ENCODE data around the gene PIGQ. TPM values are rescaled to one million over a fixed set of nuclear protein-coding genes. Genes with fewer than 3 reads are reported as not detected.

Gene PIGQ
- total RNA-seq, 1 experiment from 2014 or later: 58.0 TPM

DNA sequence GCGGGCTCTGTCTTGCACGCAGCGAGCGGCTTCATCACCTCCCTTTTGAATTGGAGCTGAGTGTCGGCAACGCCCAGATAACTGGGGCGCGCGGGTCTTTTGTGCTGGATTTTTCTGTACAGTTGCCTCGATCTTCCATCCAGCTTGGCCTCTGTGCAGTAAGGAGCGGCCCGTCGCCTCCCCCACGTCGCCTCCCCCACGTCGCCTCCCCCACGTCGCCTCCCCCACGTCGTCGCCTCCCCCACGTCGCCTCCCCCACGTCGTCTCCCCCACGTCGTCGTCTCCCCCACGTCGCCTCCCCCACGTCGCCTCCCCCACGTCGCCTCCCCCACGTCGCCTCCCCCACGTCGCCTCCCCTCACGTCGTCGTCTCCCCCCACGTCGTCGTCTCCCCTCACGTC lies 25.3 kb upstream of the PIGQ start:
- Histone ChIP-seq H4K8ac (replicated peaks; ENCODE audit: insufficient read length, low read depth, low read length) (no peak overlapping the region), H3K9ac (ENCODE audit: extremely low read depth, insufficient read length, low read length) (no peak overlapping the region), H2AFZ (ENCODE audit: low read length) (no peak overlapping the region), H3T11ph (ENCODE audit: low read length) (no peak overlapping the region), H3K23me2 (ENCODE audit: insufficient read length, low read depth, low read length, poor library complexity, severe bottlenecking) (no peaks in the 10 kb centered on the region), H3K79me1 (ENCODE audit: insufficient read depth, low read depth, low read length, poor library complexity, severe bottlenecking) (peaks cover 4% of the 10 kb centered on the region), H3K4ac (ENCODE audit: low read depth, low read length) (no peak overlapping the region), H2BK5ac (ENCODE audit: insufficient read length, low read length) (no peak overlapping the region), H2BK15ac (ENCODE audit: low read depth, low read length) (no peak overlapping the region), H4K91ac (ENCODE audit: insufficient read length, low read depth, low read length) (no peak overlapping the region), H2BK12ac (ENCODE audit: insufficient read length, low read depth, low read length) (no peak overlapping the region), H3K4me2 (ENCODE audit: insufficient read depth, insufficient read length, low read length) (no peak overlapping the region), H3K23ac (ENCODE audit: insufficient read length, low read depth, low read length) (no peak overlapping the region), H3K27ac (ENCODE audit: insufficient read length, low read depth, low read length) (no peak overlapping the region), H2AK5ac (ENCODE audit: insufficient read length, low read length) (no peak overlapping the region), H3K56ac (ENCODE audit: insufficient read length, low read depth, low read length) (no peak overlapping the region), H3K9me3 (ENCODE audit: control insufficient read depth, low read depth, low read length) (no peaks in the 10 kb centered on the region), H3K4me1 (ENCODE audit: insufficient read depth, low read length) (no peaks in the 10 kb centered on the region), H3K18ac (ENCODE audit: insufficient read length, low read depth, low read length) (no peak overlapping the region), H3K79me2 (ENCODE audit: insufficient read depth, low read length) (no peaks in the 10 kb centered on the region; the same call in 1 of the 2 replicates), H2BK20ac (ENCODE audit: low read depth, low read length, poor library complexity, severe bottlenecking) (no peak overlapping the region), H2BK120ac (ENCODE audit: low read depth, low read length, poor library complexity, severe bottlenecking) (no peak overlapping the region), H3K27me3 (ENCODE audit: insufficient read depth, low read length) (no peaks in the 10 kb centered on the region), H3K14ac (ENCODE audit: insufficient read depth, low read length) (no peak overlapping the region), H4K5ac (ENCODE audit: insufficient read length, low read depth, low read length) (no peak overlapping the region), H4K20me1 (ENCODE audit: control insufficient read depth, insufficient read depth, insufficient read length) (no peaks in the 10 kb centered on the region)
- Mint-ChIP-seq H3K36me3 (ENCODE audit: insufficient read depth in 1 of 3, low read depth in 3 of 3) (peaks cover 0 to 6% (median 0%) of the 10 kb centered on the region in 3 experiments; a peak in 3 of 7 replicates), H3K9me3 (no peaks in the 10 kb centered on the region), H3K27ac (no peak overlapping the region; a peak in 1 of 7 replicates), H3K4me3 (no peak overlapping the region), H3K27me3 (ENCODE audit: low read depth) (no peaks in the 10 kb centered on the region), H3K4me1 (no peaks in the 10 kb centered on the region)
- no CpG with 5 or more reads among the region's 46 CpGs for WGBS (ENCODE audit: extremely low coverage, insufficient read length, low lambda C conversion rate)
- TF ChIP-seq, protein P1, sequence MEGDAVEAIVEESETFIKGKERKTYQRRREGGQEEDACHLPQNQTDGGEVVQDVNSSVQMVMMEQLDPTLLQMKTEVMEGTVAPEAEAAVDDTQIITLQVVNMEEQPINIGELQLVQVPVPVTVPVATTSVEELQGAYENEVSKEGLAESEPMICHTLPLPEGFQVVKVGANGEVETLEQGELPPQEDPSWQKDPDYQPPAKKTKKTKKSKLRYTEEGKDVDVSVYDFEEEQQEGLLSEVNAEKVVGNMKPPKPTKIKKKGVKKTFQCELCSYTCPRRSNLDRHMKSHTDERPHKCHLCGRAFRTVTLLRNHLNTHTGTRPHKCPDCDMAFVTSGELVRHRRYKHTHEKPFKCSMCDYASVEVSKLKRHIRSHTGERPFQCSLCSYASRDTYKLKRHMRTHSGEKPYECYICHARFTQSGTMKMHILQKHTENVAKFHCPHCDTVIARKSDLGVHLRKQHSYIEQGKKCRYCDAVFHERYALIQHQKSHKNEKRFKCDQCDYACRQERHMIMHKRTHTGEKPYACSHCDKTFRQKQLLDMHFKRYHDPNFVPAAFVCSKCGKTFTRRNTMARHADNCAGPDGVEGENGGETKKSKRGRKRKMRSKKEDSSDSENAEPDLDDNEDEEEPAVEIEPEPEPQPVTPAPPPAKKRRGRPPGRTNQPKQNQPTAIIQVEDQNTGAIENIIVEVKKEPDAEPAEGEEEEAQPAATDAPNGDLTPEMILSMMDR (conservative IDR thresholded peaks at IDR 0.05): no peak
- DNase-seq: no peak
